CD4-positive, alpha-beta T cell treated with Interleukin-15 for 4 hours (primary cell): Measurements from ENCODE around the gene ING3.

Experiments
- DNase-seq: peaks from one replicate; pipeline ENCODE4 v3.0.0-alpha.2; 2020; ENCODE audit warnings: low spot score

Gene ING3

DNA sequence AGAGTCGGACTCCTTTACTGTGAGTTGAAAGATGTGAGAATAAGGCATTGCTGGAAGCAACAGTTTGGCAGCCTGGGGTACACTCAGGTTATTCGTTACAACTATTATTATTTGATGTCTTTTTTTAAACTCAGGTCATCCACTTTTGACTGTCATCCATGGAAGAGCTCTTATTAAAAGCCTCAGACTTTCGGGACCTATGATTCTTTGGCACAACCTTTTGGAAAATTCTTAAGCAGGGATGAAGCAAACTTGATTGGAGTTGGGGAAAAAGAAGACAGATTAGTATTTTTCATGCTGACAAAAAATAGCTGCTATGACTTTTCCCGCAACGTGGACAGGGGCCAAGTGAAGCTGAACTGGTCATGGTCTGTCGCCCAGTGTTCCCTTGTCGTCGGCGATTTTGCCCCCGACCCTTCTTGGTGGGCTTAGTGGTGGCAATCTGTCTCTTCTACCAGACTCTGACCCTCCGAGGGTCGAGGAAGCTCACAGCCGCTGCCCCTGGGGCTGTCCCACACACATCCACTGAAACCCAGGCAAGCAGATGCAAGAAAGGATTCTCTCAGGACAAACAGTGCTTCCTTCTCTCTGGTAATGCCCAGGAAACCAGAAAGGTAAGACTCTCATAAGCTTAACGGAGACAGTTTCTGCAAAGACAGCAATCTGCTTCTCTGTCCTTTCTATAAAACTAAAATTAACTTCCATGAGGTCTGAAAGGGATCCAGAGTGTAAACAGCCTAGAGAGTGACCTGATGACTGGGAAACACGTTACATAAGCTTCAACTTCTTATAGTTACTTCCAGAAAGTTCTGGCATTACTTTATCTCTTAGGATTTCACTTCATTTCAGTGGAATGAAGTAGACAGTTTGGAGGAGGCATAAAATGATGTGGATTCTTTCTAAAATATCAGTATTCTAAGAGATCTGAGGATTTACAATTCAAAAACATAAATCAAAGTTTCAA is 39.0 kb downstream of the ING3 start:
- no peak for DNase-seq

- no peak for DNase-seq
These were observed 40.0 kb downstream of the ING3 start for GRCh38 chr7:120990468-120991118.

DNA sequence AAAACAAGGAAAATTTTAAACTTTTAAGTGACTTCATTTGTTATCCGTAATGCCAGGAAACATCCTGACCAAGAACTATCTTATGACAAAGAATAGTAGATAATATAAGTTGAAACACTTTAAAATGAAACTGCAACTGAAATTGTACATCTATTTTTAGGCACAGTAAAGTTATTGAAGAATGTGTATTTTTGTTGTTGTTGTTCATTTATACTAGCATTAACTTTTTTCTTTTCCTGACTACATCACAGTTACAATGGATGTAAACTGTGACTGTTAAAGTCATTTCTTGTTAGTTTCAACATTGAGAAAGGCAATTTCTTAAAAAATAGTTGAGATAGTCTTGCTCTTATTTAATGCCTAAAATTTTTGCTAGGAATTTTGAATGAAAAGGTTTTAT is 40.6 kb downstream of the ING3 start:
- no peak for DNase-seq

- DNase-seq: no peak
These were observed 41.0 kb downstream of the ING3 start for GRCh38 chr7:120991581-120991980.

- DNase-seq: no peak
These were observed 41.8 kb downstream of the ING3 start for GRCh38 chr7:120992272-120992964.

GRCh38 chr7:120992965-120993494 is 42.5 kb downstream of the ING3 start:
- no peak for DNase-seq

DNA sequence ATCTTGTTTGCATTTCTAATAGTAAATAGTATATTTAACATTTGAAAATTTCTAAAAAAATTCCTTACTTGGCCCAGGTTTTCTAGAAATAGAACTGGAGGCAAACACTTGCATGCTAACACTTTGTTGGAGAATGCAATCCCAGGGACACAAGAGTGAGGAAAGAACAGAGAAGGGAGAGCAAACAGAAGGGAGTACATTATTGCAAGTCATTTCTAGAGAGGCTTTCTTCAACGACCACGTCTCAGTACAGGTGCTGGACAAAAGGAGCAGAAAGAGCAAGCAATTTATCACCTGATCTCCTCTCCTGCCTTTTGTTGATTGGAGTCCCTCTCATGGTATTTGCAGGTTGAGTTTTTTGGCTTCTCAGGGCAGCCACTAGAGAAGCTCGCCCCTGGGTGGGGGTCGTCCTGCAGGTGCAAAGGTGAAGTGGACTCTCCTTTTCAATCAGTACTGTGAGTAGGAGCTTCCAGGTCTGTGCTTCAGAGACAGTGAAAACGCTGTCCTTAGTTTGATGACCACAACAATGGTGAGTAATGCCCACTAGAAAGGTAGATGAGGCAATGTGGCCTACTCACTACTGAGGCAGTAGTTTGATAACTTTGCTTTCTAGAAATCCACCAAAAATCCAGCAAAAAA is 43.1 kb downstream of the ING3 start:
- DNase-seq: no peak

DNA sequence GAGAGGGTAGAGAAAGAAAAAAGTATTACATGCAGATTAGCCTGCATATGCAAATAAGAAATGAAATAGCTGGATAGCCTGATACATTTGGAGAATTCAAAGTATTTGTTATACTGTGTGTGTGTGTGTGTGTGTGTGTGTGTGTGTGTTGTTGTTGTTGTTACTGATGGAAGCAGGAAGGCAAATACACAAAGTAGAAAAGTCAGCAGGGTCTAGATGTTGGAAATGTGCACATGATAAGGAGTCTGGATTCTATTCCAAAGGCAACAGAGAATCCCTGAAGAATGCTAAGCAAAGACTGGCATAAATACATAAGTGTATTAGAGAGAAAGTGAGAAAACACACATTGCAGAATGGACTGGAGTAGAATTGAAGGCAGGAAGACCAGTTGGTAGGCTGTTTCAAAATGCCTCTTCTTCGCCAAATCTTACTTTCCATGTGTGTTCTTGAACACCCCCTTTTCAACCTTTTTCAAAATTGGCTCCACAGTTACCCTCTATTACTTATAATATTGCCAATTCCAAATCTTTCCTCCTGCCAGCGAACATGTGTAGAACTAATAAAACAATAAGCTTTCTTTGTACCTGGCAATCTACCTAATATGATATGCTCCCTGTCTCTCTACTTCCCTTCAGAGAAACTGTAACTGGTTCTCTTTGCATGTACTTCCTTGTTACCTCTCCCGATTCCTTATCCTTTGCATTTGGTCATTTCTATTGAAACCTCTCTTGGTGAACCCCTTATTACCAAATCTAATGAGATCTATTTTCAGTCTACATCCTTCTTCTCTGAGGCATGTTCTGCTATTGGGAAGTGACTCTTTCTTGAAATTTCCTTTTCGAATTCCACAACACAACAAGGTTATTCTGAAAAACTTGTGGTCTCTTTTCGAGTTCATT is 44.2 kb downstream of the ING3 start:
- no peak for DNase-seq

DNA sequence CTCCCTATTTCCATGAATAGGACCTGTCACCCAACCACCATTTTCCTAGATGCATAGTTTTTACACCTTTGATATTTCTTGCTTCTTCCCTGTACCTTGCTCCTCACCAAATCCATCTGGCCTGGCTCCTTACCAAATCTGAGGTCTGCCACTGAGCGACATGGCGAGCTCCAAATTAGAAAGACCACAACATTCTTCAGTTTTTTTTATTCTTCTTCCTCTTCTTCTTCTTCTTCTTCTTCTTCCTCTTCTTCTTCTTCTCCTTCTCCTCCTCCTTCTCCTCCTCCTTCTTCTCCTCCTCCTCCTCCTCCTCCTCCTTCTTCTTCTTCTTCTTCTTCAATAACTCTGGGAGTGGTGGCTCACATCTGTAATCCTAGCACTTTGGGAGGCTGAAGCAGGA is 45.1 kb downstream of the ING3 start:
- no peak for DNase-seq

DNA sequence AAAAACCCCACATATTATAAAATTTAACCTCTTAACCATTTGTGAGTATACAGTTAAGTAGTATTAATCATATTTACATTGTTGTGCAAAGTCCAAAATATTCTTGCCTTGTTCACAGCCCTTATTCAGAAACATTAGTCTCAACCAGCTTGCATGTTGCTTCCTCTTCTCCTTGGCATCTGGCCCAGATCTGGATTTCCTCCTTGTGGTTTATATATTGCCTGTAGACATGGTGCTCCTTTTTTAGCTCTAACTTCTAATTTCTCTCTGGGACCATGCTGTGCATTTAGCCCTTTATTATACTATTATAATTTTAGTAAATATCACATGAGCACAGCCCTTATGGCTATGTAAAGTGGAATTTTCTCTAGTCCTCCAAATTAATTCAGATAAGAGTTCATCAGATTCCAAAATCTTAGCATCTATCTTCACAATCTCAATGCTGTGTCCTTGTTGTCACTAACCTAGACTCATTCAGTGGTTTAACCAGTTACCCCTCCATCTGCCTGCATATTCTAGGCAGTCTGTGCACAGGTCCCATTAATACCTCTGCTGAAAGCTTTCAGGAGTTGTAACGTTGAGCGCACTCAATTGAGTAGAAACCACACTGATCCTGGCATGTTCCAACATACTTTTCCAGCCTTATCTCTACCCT is 45.9 kb downstream of the ING3 start:
- DNase-seq: peak; percentile 51

DNA sequence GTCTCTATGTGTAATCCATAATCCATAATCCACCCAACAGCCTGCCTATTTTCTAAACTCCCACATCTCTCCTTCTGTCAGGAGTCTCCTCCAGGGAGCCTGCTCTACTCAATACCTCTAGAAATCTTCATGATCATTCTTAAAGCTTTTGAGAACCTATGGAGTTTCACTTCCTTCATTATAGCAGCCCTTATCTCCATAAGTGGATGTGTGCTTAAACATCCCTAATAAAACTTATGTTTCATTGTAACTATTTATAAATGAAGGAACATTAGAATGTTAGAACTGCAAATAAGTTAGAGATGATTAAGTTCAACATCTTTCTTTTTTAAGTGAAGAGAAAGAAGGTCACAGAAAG is 46.4 kb downstream of the ING3 start:
- DNase-seq: no peak

DNA sequence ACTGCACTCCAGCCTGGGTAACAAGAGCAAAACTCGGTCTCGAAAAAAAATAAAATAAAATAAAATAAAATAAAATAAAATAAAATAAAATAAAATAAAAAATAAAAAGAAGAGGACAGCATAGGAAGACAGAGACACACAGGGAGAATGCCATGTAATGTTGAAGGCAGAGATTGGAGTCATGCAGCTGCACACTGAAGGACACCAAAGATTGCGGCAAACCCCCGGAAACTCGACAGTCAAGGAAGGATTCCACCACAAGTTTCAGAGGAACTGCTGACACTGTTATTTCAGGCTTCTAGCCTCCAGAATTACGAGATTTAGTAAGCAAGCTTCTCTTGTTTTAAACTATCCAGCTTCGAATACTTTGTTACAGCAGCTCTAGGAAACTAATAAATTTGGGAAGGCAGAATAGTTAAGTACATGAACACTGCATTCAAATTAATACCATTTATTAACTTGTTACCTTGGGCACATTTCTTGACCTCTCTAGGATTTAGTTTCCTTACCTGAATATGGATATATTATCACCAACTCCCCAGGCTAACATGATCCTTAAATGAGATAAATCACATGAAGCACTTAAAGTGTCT is 47.4 kb downstream of the ING3 start:
- no peak for DNase-seq

- no peak for DNase-seq
These were observed 47.9 kb downstream of the ING3 start for GRCh38 chr7:120998520-120998919.

DNA sequence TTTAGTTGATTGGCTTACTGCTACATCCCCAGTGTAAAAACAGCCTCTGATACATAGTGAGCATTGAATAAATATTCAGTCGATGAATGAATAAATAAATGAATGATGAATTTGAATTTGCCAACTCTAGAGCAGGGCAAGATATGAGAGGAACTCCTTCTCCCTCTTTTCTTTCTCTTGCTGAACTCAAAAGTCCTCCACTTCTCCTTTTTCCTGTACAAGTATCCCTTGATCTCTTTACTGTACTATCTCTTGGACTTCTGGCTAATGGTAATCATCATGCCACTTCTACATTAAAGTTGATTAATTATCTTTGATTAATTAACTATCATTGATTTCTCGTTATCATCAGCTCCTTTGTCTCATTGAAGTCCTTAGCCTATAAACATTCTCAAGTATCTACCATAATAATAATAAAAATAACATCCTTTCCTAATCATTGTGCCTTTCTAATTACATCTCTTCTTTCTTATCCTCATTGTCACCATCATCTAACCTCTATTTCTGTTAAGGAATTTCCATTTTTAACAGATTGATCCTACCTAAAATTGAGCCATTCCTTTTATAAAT is 48.5 kb downstream of the ING3 start:
- DNase-seq: no peak

- no peak for DNase-seq
These were observed 49.8 kb downstream of the ING3 start for GRCh38 chr7:121000081-121000983.

DNA sequence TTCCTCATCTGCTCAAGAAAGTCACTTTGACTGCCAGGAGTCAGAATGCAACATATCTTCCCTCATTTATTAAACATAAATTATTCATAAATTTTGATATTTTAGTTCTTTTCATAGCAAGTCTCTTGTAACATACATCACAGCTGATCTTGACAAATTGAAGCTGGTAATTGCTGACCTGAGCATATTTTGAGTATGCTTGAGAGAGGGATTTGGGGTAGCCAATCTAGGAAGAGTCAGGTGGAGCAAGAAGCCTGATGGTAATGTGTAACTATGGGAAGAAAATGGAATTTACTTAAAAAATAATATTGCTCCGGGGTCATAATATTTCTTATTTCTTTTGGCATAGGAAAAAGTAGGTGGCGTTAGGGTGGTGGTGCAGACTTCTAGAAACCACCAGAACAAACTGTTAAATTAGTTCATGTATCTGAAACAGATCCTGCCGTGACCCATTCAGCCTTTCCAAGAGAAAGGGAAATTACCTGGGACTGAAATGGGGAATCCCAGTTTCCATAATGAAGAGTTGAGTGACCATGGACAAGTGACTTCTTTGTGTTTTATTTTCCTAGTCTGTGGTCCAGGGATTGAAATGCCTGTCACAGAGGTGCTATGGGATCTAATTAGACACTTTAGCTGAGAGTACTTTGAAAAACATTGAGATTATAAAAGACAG is 50.8 kb downstream of the ING3 start:
- DNase-seq: no peak

- no peak for DNase-seq
These were observed 51.6 kb downstream of the ING3 start for GRCh38 chr7:121002048-121002756.
